ENCODE results near the gene ABCC8. TPM values are rescaled to one million over a fixed set of nuclear protein-coding genes. Genes with fewer than 3 reads are reported as not detected.

ABCC8 gene
- total RNA-seq, 2 donors from 2014 or later = 0.55 TPM; not detected in 1

DNA sequence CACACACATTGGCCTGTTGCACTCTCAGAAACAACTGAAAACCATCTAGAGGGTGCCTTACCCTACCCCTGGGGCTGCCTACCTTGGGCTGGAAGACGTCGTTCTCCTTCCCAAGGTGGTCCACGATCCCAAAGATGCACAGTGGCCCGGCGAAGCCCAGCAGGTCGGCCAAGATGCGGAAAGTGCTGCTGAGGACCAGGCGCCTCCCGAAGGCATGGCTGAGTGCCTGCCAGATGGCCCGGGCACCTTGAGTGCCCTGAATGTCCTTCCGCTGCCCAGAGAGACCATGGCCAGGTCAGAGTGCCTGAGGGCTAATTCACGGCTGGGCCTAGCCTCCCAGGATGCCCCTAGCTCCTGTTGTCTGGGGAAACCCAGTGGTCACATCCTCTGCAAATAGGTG is 16.2 kb downstream of the ABCC8 start:
- no peaks in the 10 kb centered on the region for H3K36me3 ChIP-seq (ENCODE audit: control insufficient read depth, insufficient read depth, low read length)
- H3K9me3 Mint-ChIP-seq = no peaks in the 10 kb centered on the region
- H3K27me3 ChIP-seq (ENCODE audit: control insufficient read depth, insufficient read depth, low read length, poor library complexity, severe bottlenecking) = no peaks in the 10 kb centered on the region
- no peak overlapping the region for H3K27ac Mint-ChIP-seq
- no peak overlapping the region for H3K27ac ChIP-seq (ENCODE audit: low read depth, low read length)
- 95 to 97% methylated on average over 6 to 12 of the region's 12 CpGs for WGBS, 2 experiments (ENCODE audit: insufficient coverage in 1 of 2, insufficient read length in 1 of 2)
- H3K4me1 Mint-ChIP-seq = peaks cover 4% of the 10 kb centered on the region
- no peak overlapping the region for H3K9ac ChIP-seq (ENCODE audit: extremely low read depth, low read length, poor library complexity, severe bottlenecking)
- TF ChIP-seq CTCF (conservative IDR thresholded peaks at IDR 0.05) = no peak
- no peak overlapping the region for H3K4me3 ChIP-seq (ENCODE audit: low read length)
- H3K9me3 ChIP-seq (ENCODE audit: control insufficient read depth, low read length) = no peaks in the 10 kb centered on the region
- H3K4me3 Mint-ChIP-seq = no peak overlapping the region
- DNase-seq = no peak
- no peaks in the 10 kb centered on the region for H3K4me1 ChIP-seq (ENCODE audit: control insufficient read depth, insufficient read depth, low read length)
- peaks cover 2% of the 10 kb centered on the region for H3K27me3 Mint-ChIP-seq (ENCODE audit: insufficient read depth)
- H3K36me3 Mint-ChIP-seq (ENCODE audit: low read depth) = no peaks in the 10 kb centered on the region

DNA sequence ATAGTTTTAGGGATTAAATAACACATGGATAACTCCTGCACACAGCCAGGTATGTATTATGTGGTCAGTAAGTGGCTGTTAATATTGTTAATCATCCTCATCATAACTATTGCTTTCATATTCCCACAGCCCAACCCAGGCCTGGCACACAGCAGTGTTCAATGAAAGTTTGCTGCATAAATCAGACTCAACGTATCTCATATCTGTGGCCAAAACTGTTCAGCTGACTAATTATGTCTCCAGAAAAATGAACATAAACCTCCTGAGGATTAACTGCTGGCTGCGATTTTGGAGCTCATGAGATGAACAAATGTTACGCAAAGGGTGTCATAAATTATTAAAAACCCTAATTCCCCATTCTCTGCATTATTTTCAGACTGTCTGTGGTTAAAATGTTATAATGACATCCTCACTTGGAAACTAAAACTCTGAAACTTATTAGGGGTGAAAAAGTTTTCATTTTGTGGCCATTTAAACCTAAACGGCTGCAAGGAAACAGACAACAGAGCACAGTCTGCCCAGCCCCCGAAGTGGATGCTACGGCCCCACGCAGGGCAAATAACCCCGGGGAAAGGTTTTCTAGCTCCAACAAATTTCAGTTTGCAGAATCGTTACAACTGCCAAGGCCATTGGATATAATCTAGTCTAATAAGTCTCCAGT is 17.3 kb downstream of the ABCC8 start:
- no peaks in the 10 kb centered on the region for H3K4me1 ChIP-seq (ENCODE audit: control insufficient read depth, insufficient read depth, low read length)
- DNase-seq = no peak
- H3K27me3 ChIP-seq (ENCODE audit: control insufficient read depth, insufficient read depth, low read length, poor library complexity, severe bottlenecking) = no peaks in the 10 kb centered on the region
- no peak overlapping the region for H3K27ac Mint-ChIP-seq
- no peak overlapping the region for H3K9ac ChIP-seq (ENCODE audit: extremely low read depth, low read length, poor library complexity, severe bottlenecking)
- H3K4me3 Mint-ChIP-seq = no peak overlapping the region
- H3K4me1 Mint-ChIP-seq = peaks cover 4% of the 10 kb centered on the region
- no peaks in the 10 kb centered on the region for H3K36me3 ChIP-seq (ENCODE audit: control insufficient read depth, insufficient read depth, low read length)
- no peak overlapping the region for H3K4me3 ChIP-seq (ENCODE audit: low read length)
- H3K9me3 ChIP-seq (ENCODE audit: control insufficient read depth, low read length) = no peaks in the 10 kb centered on the region
- WGBS, 2 experiments (ENCODE audit: insufficient coverage in 1 of 2, insufficient read length in 1 of 2) = 84 to 91% methylated on average over 7 to 9 of the region's 9 CpGs
- H3K36me3 Mint-ChIP-seq (ENCODE audit: low read depth) = no peaks in the 10 kb centered on the region
- no peak for TF ChIP-seq CTCF (conservative IDR thresholded peaks at IDR 0.05)
- no peak overlapping the region for H3K27ac ChIP-seq (ENCODE audit: low read depth, low read length)
- H3K27me3 Mint-ChIP-seq (ENCODE audit: insufficient read depth) = peaks cover 2% of the 10 kb centered on the region
- no peaks in the 10 kb centered on the region for H3K9me3 Mint-ChIP-seq

DNA sequence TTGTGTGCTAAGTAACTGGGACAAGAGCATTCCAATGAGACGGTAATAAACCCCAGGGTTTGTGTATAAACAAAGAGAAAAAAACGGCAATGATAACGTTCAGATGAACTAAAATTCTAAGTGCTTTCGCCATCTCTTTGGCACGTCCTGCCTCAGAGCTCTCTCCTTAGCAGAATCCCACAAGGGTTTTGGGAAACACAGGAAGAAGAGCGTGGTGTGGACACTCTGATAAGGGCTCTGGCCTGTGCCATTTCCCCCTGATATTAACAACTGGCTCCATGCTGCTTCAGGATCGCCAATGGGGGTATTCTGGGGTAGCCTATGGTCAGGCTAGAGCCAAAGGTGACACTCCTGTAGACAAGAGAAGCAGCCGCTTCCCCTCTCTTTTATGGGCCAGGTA is 18.4 kb downstream of the ABCC8 start:
- Histone ChIP-seq H3K9ac (ENCODE audit: extremely low read depth, low read length, poor library complexity, severe bottlenecking) (no peak overlapping the region), H3K4me3 (ENCODE audit: low read length) (no peak overlapping the region), H3K36me3 (ENCODE audit: control insufficient read depth, insufficient read depth, low read length) (no peaks in the 10 kb centered on the region), H3K27ac (ENCODE audit: low read depth, low read length) (no peak overlapping the region), H3K27me3 (ENCODE audit: control insufficient read depth, insufficient read depth, low read length, poor library complexity, severe bottlenecking) (no peaks in the 10 kb centered on the region), H3K9me3 (ENCODE audit: control insufficient read depth, low read length) (no peaks in the 10 kb centered on the region), H3K4me1 (ENCODE audit: control insufficient read depth, insufficient read depth, low read length) (no peaks in the 10 kb centered on the region)
- no peak overlapping the region for H3K27ac Mint-ChIP-seq
- H3K27me3 Mint-ChIP-seq (ENCODE audit: insufficient read depth) = no peaks in the 10 kb centered on the region
- WGBS, 2 experiments (ENCODE audit: insufficient coverage in 1 of 2, insufficient read length in 1 of 2) = 81 to 83% methylated on average over 8 of the region's 8 CpGs
- H3K4me1 Mint-ChIP-seq = peaks cover 4% of the 10 kb centered on the region
- TF ChIP-seq CTCF (conservative IDR thresholded peaks at IDR 0.05) = no peak
- DNase-seq = no peak
- no peaks in the 10 kb centered on the region for H3K9me3 Mint-ChIP-seq
- H3K4me3 Mint-ChIP-seq = no peak overlapping the region
- H3K36me3 Mint-ChIP-seq (ENCODE audit: low read depth) = no peaks in the 10 kb centered on the region
